K562 (cell line): ENCODE data around the gene PRXL2A. TPM values are rescaled to one million over a fixed set of nuclear protein-coding genes. Genes with fewer than 3 reads are reported as not detected.
A peak's percentile ranks its signal among the peaks of the same experiment; 100 is the strongest.

Source experiments
- ATAC-seq: fragments of 200-7000 bp; cut with Tn5 transposase; 3 replicates; pipeline ENCODE4 v1.9.1; 2020; ENCODE audit warnings: moderate library complexity
- BruUV-seq: library from RNA; stranded (reverse); fragments of 400-500 nt; replicated peaks from 2 replicates; lab custom pipeline; 2021; lab: Mats Ljungman, UMichigan
- CTCF ChIA-PET: fragments of 300-600 bp; formaldehyde crosslinking; extraction: SDS; loops from one replicate; lab custom pipeline; 2021; ENCODE audit warnings: low intra/inter-chr PET ratio; lab: Yijun Ruan, JAX
- POLR2A ChIA-PET: fragments of 300-600, 350-650 bp; sonication (Branson Sonifier 250); formaldehyde crosslinking; extraction: SDS; loops from one replicate; lab custom pipeline; 2021; ENCODE audit warnings: antibody characterized with exemption, inconsistent platforms; lab: Yijun Ruan, JAX
- DNase-seq, 4 experiments: peaks; one replicate each; pipeline versions ENCODE4 v3.0.0 to v3.0.0-alpha.2; 2011 to 2018; ENCODE audit warnings: low spot score in 3 of 4, mixed read lengths in 3 of 4; ENCODE audit errors: extremely low read depth in 1 of 4
- FAIRE-seq: peaks from 2 replicates; lab custom pipeline; 2011; peaks lifted over from hg19 to GRCh38; lab: Jason Lieb, UNC
- H2AFZ ChIP-seq: 2 replicates; pipeline ENCODE4 v1.6.0; 2011; ENCODE audit warnings: low read depth, low read length, control low read depth, inconsistent platforms
- H3K27ac ChIP-seq: fragments of 200-600 bp; 3 replicates; pipeline ENCODE4 v1.8.0; 2011; ENCODE audit warnings: low read depth, mild to moderate bottlenecking, control low read depth, inconsistent platforms, low read length, moderate library complexity, mixed read lengths; ENCODE audit errors: extremely low read depth
- H3K27me3 ChIP-seq, 2 experiments: fragments of 300-600 bp in 1 of 2; 2 replicates in 1 of 2; 3 replicates in 1 of 2; pipeline versions ENCODE4 v1.6.0 to v1.8.0; 2011; ENCODE audit warnings: inconsistent platforms in 2 of 2, low read length in 2 of 2, mild to moderate bottlenecking in 1 of 2, mixed read lengths in 1 of 2, moderate library complexity in 1 of 2; ENCODE audit not compliant: control insufficient read depth in 2 of 2, insufficient read depth in 2 of 2
- H3K36me3 ChIP-seq: fragments of 300-600 bp; 3 replicates; pipeline ENCODE4 v1.8.0; 2011; ENCODE audit warnings: mild to moderate bottlenecking, low read length, inconsistent platforms; ENCODE audit not compliant: control insufficient read depth, insufficient read depth
- H3K4me1 ChIP-seq, 2 experiments: fragments of 200-600 bp in 1 of 2; replicated peaks in 1 of 2; 2 replicates in 1 of 2; 3 replicates in 1 of 2; pipeline versions ENCODE4 v1.5.1 to v1.8.0; 2011; ENCODE audit warnings: inconsistent platforms in 2 of 2, low read length in 2 of 2, mild to moderate bottlenecking in 1 of 2, mixed read lengths in 1 of 2, moderate library complexity in 1 of 2; ENCODE audit not compliant: control insufficient read depth in 2 of 2, insufficient read depth in 2 of 2
- H3K4me2 ChIP-seq: 2 replicates; pipeline ENCODE4 v1.6.1; 2011; ENCODE audit warnings: low read length, control low read depth, inconsistent platforms, mixed read lengths; ENCODE audit not compliant: insufficient read depth
- H3K4me3 ChIP-seq: fragments of 200-600 bp; sonication (generic), shearing (Covaris generic); 2 replicates; pipeline ENCODE4 v1.5.1; 2016; ENCODE audit warnings: control low read depth, inconsistent platforms
- H3K79me2 ChIP-seq: fragments of 200-600 bp; 3 replicates; pipeline ENCODE4 v1.8.0; 2011; ENCODE audit warnings: low read length, inconsistent platforms; ENCODE audit not compliant: control insufficient read depth, insufficient read depth
- H3K9ac ChIP-seq, 2 experiments: 2 replicates each; pipeline versions ENCODE4 v1.6.0 to v1.6.1; 2011; ENCODE audit warnings: low read depth in 2 of 2, low read length in 2 of 2, control low read depth in 1 of 2, inconsistent platforms in 1 of 2, mild to moderate bottlenecking in 1 of 2, mixed read lengths in 1 of 2; ENCODE audit not compliant: insufficient read depth in 1 of 2
- H3K9me1 ChIP-seq: one replicate; pipeline ENCODE4 v1.6.0; 2011; ENCODE audit warnings: inconsistent platforms, mild to moderate bottlenecking, low read length, moderate library complexity; ENCODE audit not compliant: control insufficient read depth, insufficient read depth
- H3K9me3 ChIP-seq: replicated peaks from 2 replicates; pipeline ENCODE4 v1.5.1; 2011; ENCODE audit warnings: low read depth, low read length, inconsistent platforms; ENCODE audit not compliant: control insufficient read depth, insufficient read depth
- H4K20me1 ChIP-seq: replicated peaks from 2 replicates; pipeline ENCODE4 v1.6.1; 2011; ENCODE audit warnings: low read length, inconsistent platforms, mixed read lengths; ENCODE audit not compliant: control insufficient read depth, insufficient read depth
- HDAC8 ChIP-seq: fragments of 450-650 bp; IDR thresholded peaks from 2 replicates; pipeline ENCODE4 v1.6.1; 2016; ENCODE audit warnings: mild to moderate bottlenecking, missing genetic modification characterization, moderate library complexity, missing compliant biosample characterization
- KDM1A ChIP-seq, 2 experiments: fragments of 450-650 bp; IDR thresholded peaks; 2 replicates each; pipeline ENCODE4 v1.6.1; 2016; ENCODE audit warnings: mild to moderate bottlenecking in 2 of 2
- POLR3G ChIP-seq: IDR thresholded peaks from 2 replicates; pipeline ENCODE4 v1.6.1; 2011; ENCODE audit not compliant: insufficient read length, insufficient replicate concordance; ENCODE audit errors: extremely low read depth
- RB1 ChIP-seq: fragments of 450-650 bp; IDR thresholded peaks from 2 replicates; pipeline ENCODE4 v1.6.1; 2017; ENCODE audit warnings: low read depth, mild to moderate bottlenecking
- RFX5 ChIP-seq: IDR thresholded peaks from 2 replicates; pipeline ENCODE4 v1.6.1; 2011; ENCODE audit warnings: low read depth, mild to moderate bottlenecking, improper control_type of control experiment, low read length
- SAFB ChIP-seq: fragments of 200-400 bp; formaldehyde crosslinking; IDR thresholded peaks from 2 replicates; pipeline ENCODE4 v1.6.1; 2017; ENCODE audit warnings: low read depth, low read length, borderline replicate concordance
- SIN3A ChIP-seq, 2 experiments: fragments of 150-350 bp in 1 of 2; IDR thresholded peaks; 2 replicates each; pipeline ENCODE4 v1.6.1; 2011 to 2016; ENCODE audit warnings: borderline replicate concordance in 2 of 2, low read depth in 2 of 2, low read length in 2 of 2, mild to moderate bottlenecking in 2 of 2, moderate library complexity in 2 of 2; ENCODE audit not compliant: control insufficient read depth in 1 of 2
- SMARCE1 ChIP-seq: fragments of 450-650 bp; IDR thresholded peaks from 2 replicates; pipeline ENCODE4 v1.7.1; 2016; ENCODE audit warnings: mild to moderate bottlenecking
- SOX6 ChIP-seq: fragments of 450-650 bp; IDR thresholded peaks from 2 replicates; pipeline ENCODE4 v1.6.1; 2014; ENCODE audit warnings: mild to moderate bottlenecking
- TEAD4 ChIP-seq, 2 experiments: sonication (generic) in 1 of 2; formaldehyde crosslinking in 1 of 2; IDR thresholded peaks; 2 replicates each; pipeline versions ENCODE4 v1.6.1 to v1.8.0; 2012 to 2022; ENCODE audit warnings: borderline replicate concordance in 1 of 2, inconsistent platforms in 1 of 2, low read length in 1 of 2, mild to moderate bottlenecking in 1 of 2, missing genetic modification reagents in 1 of 2
- ZNF124 ChIP-seq: sonication (generic); formaldehyde crosslinking; IDR thresholded peaks from 2 replicates; pipeline ENCODE4 v1.8.1; 2022; ENCODE audit warnings: missing genetic modification reagents
- ZNF140 ChIP-seq: fragments of 250-450 bp; sonication (Bioruptor Pico); IDR thresholded peaks from 2 replicates; pipeline ENCODE4 v1.8.0; 2021; ENCODE audit warnings: moderate library complexity, mild to moderate bottlenecking, inconsistent platforms
- ZNF644 ChIP-seq: fragments of 200-800 bp; sonication (Bioruptor generic); IDR thresholded peaks from 2 replicates; pipeline ENCODE4 v1.6.1; 2016; ENCODE audit warnings: low read depth, missing genetic modification characterization, missing compliant biosample characterization
- ZNF740 ChIP-seq, 3 experiments: fragments of 200-800 bp in 1 of 3; sonication (Bioruptor generic) in 1 of 3; sonication (generic) in 1 of 3; formaldehyde crosslinking in 1 of 3; IDR thresholded peaks; 2 replicates each; pipeline versions ENCODE4 v1.6.1 to v1.8.0; 2016 to 2022; ENCODE audit warnings: mild to moderate bottlenecking in 2 of 3, missing compliant biosample characterization in 2 of 3, missing genetic modification characterization in 2 of 3, missing genetic modification reagents in 1 of 3
- WGBS: fragments of 100-300 bp; shearing (Covaris generic); methylation state at CpG from one replicate; pipeline ENCODE4 v1.1.6; 2016; ENCODE audit warnings: low coverage, mixed read lengths; ENCODE audit not compliant: insufficient coverage; ENCODE audit errors: missing lambda C conversion rate; 5-methylcytosine and 5-hydroxymethylcytosine counted together
- in situ Hi-C: fragments of 300-500 bp; cut with MboI; formaldehyde crosslinking; loops from 4 replicates; pipeline ENCODE4 v1.15.0; 2018; ENCODE audit warnings: inconsistent platforms, mixed read lengths
- intact Hi-C: fragments of 100-400 bp; cut with micrococcal nuclease; formaldehyde crosslinking; loops from 2 replicates; pipeline ENCODE4 v1.14.2; 2022
- polyA plus RNA-seq, 8 experiments: library from polyadenylated mRNA; depleted of rRNA in 4 of 8; stranded (reverse) in 5 of 8; unstranded in 3 of 8; fragments of >200 nt; fragmentation: Nextera tagmentation in 2 of 8; fragmentation: Illumina TruSeq in 1 of 8; extraction: Ambion mirVana in 2 of 8; extraction: Trizol in 1 of 8; gene quantifications; 2 replicates each; pipeline versions ENCODE4 v1.2.1 to v1.2.3, GENCODE V29; 2011 to 2014; ENCODE audit warnings: inconsistent platforms in 1 of 8, missing spikeins in 1 of 8
- total RNA-seq, 7 experiments: library from RNA; depleted of rRNA in 6 of 7; stranded (reverse); fragments of >200 nt in 6 of 7; fragmentation: Illumina TruSeq in 2 of 7; extraction: Trizol in 2 of 7; gene quantifications; 2 replicates each; pipeline versions ENCODE4 v1.2.1 to v1.2.3, GENCODE V29; 2011 to 2021; ENCODE audit warnings: low replicate concordance in 1 of 7
- TF ChIP-seq, protein P1 (sequence below), 2 experiments: IDR thresholded peaks in 1 of 2; conservative IDR thresholded peaks in 1 of 2; 2 replicates each; pipeline ENCODE4 v1.6.1; 2016; ENCODE audit warnings: low read depth in 2 of 2, mild to moderate bottlenecking in 1 of 2, missing compliant biosample characterization in 1 of 2, missing genetic modification characterization in 1 of 2, moderate library complexity in 1 of 2

Gene PRXL2A
- total and polyA plus RNA-seq, 9 of the 15 experiments (the other 6 are each of a cell fraction or from before 2014, with no cell fraction given), result 0.14 to 1.2 (median 0.75) TPM

DNA sequence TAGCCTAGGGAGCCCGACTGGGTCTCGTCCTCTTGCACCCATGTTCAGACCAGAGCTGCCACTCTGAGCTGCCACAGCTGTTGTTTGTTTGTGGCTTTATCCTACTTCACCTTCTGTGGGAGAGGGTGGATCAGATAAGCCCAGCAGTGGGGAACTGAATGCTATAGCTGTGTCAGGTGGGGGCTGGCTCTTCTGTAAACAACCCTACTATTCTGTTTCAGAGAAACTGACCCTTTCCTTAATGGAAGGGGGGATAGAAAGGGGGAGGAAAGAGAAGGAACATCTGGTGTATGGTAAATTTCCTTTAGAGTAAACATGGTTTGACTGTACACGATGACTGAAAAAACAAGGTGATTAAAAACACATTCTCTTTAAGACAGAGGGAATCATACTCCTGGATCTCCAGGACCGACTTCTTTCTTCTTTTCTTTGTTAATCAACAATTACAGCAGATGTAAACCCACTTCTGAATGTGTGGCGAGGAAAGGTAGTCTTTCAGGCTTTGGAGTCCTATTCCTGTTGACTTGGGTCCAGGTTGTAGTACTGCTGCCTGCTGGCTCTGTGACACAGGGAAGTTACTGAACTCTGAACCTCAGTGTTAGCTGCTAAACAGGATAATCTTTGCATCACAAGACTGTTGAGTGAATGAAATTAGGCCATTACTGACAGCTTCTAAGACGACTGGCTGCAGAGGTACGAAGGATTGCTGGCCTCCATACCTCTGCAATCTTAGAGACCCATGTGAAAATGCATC lies 6.0 kb downstream of the PRXL2A start:
- CTCF ChIA-PET, result no interaction called here
- ATAC-seq (peak; percentile 62), FAIRE-seq (peak; percentile 89), DNase-seq (peak; percentile 33 to 66 (median 48))
- H3K4me2 ChIP-seq, result peak overlapping the region; percentile 6; the same call in 1 of the 2 replicates
- POLR2A ChIA-PET, result interaction anchor here (0.6 to 0.7 kb wide), 3 partner anchors 8 to 248 kb away, joined by 3 to 4 read pairs (median 3); no protein-coding TSS in a partner anchor
- no peak overlapping the region for H3K4me3 ChIP-seq
- 6% methylated on average over 7 of the region's 7 CpGs for WGBS
- no peaks in the 10 kb centered on the region for H3K79me2 ChIP-seq
- BruUV-seq, result no TSS peak
- no peaks in the 10 kb centered on the region for H3K9me3 ChIP-seq
- no peak overlapping the region for H3K9ac ChIP-seq
- H2AFZ ChIP-seq, result no peak overlapping the region
- H3K4me1 ChIP-seq, result peaks cover 10 to 26% of the 10 kb centered on the region in 2 experiments; a peak in 4 of 5 replicates
- peaks cover 4 to 13% of the 10 kb centered on the region in 2 experiments; a peak in 4 of 5 replicates for H3K27me3 ChIP-seq
- H3K9me1 ChIP-seq, result no peaks in the 10 kb centered on the region
- H4K20me1 ChIP-seq, result no peaks in the 10 kb centered on the region
- no peak overlapping the region for H3K27ac ChIP-seq
- intact Hi-C loops, result no loop called here
- H3K36me3 ChIP-seq, result no peaks in the 10 kb centered on the region
- in situ Hi-C loops, result no loop called here
- TF ChIP-seq RFX5 (no peak), SMARCE1 (peak; percentile 72; the same call in 1 of the 2 replicates), KDM1A (IDR thresholded peaks at IDR 0.05) (no peak), ZNF140 (CRISPR knock-in tag) (no peak), SAFB (no peak), RB1 (no peak), ZNF644 (0 out of 2 replicates have a peak, but pooled peaks have one; percentile 29), TEAD4 (IDR thresholded peaks at IDR 0.05; ENCODE audit: low read length) (peak; percentile 80), TEAD4 (CRISPR knock-in tag; IDR thresholded peaks at IDR 0.05; ENCODE audit: borderline replicate concordance) (no peak), HDAC8 (tag) (no peak), SIN3A (IDR thresholded peaks at IDR 0.05; ENCODE audit: borderline replicate concordance in 2 of 2, control insufficient read depth in 1 of 2, low read depth in 2 of 2, low read length in 2 of 2) (no peak), SOX6 (peak; percentile 74), POLR3G (no peak), ZNF124 (CRISPR knock-in tag) (no peak), ZNF740 (CRISPR knock-in tag; IDR thresholded peaks at IDR 0.05) (no peak), ZNF740 (tag; IDR thresholded peaks at IDR 0.05) (no peak)
- TF ChIP-seq, protein P1, sequence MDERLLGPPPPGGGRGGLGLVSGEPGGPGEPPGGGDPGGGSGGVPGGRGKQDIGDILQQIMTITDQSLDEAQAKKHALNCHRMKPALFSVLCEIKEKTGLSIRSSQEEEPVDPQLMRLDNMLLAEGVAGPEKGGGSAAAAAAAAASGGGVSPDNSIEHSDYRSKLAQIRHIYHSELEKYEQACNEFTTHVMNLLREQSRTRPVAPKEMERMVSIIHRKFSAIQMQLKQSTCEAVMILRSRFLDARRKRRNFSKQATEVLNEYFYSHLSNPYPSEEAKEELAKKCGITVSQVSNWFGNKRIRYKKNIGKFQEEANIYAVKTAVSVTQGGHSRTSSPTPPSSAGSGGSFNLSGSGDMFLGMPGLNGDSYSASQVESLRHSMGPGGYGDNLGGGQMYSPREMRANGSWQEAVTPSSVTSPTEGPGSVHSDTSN (CRISPR knock-in tag; IDR thresholded peaks at IDR 0.05; ENCODE audit: low read depth), result no peak
- TF ChIP-seq, protein P1 (tag; conservative IDR thresholded peaks at IDR 0.05; ENCODE audit: low read depth), result 0 out of 2 replicates have a peak, but pooled peaks have one; percentile 8
